Loucy (cell line): Measurements from ENCODE around the gene SIMC1.

Experiments used
- EZH2phosphoT487 ChIP-seq: fragments of 200-600 bp; IDR thresholded peaks from 2 replicates; pipeline ENCODE4 v1.6.1; 2018; ENCODE audit warnings: antibody characterized with exemption, mild to moderate bottlenecking, moderate library complexity, borderline replicate concordance
- TF ChIP-seq, protein P1 (sequence below): fragments of 200-600 bp; sonication (generic); conservative IDR thresholded peaks from 2 replicates; pipeline ENCODE4 v1.5.1; 2014; ENCODE audit warnings: mild to moderate bottlenecking, antibody characterized with exemption, low read length

DNA sequence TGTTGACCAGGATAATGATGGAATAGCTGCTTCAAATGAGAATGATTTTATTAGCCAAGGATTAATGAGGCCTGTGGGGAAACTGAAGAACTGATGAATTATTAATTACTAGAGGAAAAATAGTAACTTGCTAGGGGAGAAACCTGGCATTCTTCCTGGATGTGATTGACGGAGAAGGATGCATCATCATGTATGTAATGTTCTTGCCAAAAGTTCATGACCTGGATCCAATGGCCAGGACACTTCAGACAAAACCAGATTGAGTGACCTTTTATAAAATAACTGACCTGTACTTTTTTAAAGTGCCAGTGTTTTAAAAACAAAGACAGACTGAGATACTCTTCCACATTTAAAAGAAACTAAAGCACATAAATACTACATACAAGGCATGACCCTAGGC lies 99.7 kb downstream of the SIMC1 start:
- TF ChIP-seq, protein P1, sequence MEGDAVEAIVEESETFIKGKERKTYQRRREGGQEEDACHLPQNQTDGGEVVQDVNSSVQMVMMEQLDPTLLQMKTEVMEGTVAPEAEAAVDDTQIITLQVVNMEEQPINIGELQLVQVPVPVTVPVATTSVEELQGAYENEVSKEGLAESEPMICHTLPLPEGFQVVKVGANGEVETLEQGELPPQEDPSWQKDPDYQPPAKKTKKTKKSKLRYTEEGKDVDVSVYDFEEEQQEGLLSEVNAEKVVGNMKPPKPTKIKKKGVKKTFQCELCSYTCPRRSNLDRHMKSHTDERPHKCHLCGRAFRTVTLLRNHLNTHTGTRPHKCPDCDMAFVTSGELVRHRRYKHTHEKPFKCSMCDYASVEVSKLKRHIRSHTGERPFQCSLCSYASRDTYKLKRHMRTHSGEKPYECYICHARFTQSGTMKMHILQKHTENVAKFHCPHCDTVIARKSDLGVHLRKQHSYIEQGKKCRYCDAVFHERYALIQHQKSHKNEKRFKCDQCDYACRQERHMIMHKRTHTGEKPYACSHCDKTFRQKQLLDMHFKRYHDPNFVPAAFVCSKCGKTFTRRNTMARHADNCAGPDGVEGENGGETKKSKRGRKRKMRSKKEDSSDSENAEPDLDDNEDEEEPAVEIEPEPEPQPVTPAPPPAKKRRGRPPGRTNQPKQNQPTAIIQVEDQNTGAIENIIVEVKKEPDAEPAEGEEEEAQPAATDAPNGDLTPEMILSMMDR: no peak
- TF ChIP-seq EZH2phosphoT487: no peak
